VCaP (cell line): ENCODE results near the gene SZRD1.

Experiments
- H3K27ac ChIP-seq: fragments of 450-650 bp; 2 replicates; pipeline ENCODE4 v1.5.1; 2017
- TF ChIP-seq, protein P1 (sequence below): fragments of 450-650 bp; conservative IDR thresholded peaks from 2 replicates; pipeline ENCODE4 v1.5.1; 2017; ENCODE audit warnings: mild to moderate bottlenecking, moderate library complexity

The SZRD1 gene

DNA sequence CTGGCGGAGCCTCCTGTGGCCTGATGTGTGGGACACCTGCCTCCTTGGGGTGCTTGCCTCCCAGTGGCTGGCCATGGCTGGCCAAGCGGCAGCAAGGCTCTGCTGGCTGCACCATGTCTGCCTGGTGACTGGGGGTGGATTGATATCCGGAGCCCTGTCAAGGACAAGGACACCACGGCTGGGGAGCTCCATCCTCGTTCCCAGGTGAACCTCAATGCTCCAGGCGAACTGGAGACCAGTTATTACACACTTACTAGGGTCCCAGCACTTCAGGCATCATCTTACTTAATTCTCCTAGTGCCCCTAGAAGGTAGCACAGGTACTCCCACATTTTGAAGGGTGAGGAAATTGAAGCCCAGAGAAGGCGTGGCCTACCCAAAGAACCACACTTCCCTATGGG lies 55.0 kb downstream of the SZRD1 start:
- TF ChIP-seq, protein P1, sequence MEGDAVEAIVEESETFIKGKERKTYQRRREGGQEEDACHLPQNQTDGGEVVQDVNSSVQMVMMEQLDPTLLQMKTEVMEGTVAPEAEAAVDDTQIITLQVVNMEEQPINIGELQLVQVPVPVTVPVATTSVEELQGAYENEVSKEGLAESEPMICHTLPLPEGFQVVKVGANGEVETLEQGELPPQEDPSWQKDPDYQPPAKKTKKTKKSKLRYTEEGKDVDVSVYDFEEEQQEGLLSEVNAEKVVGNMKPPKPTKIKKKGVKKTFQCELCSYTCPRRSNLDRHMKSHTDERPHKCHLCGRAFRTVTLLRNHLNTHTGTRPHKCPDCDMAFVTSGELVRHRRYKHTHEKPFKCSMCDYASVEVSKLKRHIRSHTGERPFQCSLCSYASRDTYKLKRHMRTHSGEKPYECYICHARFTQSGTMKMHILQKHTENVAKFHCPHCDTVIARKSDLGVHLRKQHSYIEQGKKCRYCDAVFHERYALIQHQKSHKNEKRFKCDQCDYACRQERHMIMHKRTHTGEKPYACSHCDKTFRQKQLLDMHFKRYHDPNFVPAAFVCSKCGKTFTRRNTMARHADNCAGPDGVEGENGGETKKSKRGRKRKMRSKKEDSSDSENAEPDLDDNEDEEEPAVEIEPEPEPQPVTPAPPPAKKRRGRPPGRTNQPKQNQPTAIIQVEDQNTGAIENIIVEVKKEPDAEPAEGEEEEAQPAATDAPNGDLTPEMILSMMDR: no peak

GRCh38 chr1:16425125-16426025 lies 58.3 kb downstream of the SZRD1 start:
- TF ChIP-seq, protein P1: no peak
- no peak overlapping the region for H3K27ac ChIP-seq

More for the DNA sequence above, 55.0 kb downstream of the SZRD1 start:
- H3K27ac ChIP-seq: no peak overlapping the region

DNA sequence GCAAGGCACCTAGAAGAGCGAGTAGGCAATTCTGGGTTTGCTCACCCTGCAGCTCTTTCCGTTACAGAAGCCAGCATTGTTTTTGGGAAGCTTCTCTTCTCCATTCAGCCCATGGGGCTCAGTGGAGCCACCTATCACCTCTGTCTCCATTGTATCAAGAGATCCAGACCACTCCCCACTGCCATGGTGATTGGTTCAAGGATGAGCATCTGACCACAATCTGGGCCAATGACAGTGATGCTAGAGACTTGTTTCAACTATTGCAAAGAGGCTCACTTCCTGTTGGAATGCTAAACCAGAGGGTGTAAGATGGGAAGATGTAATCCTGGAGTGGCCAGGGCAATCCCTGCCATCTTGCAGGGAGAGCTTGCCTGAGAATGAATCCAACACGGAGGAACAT lies 63.6 kb downstream of the SZRD1 start:
- TF ChIP-seq, protein P1: no peak
- no peak overlapping the region for H3K27ac ChIP-seq

GRCh38 chr1:16433030-16433429 lies 66.0 kb downstream of the SZRD1 start:
- TF ChIP-seq, protein P1: no peak
- H3K27ac ChIP-seq: no peak overlapping the region

GRCh38 chr1:16434007-16434406 lies 67.0 kb downstream of the SZRD1 start:
- no peak overlapping the region for H3K27ac ChIP-seq
- TF ChIP-seq, protein P1: no peak

DNA sequence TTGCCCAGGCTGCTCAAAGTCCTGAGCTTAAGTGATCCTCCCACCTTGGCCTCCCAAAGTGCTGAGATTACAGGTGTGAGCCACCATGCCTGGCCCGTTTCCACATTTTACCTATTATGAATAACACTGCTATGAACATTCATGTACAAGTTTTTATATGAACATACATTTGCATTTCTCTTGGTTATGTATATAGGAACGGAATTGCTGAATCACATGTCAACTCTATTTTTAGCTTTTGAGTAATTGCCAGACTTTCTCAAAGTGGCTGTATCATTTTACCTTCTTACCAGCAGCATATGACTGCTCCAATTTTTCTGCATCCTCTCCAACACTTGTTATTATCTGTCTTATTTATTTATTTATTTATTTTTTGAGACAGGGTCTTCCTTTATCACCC lies 67.5 kb downstream of the SZRD1 start:
- TF ChIP-seq, protein P1: no peak
- no peak overlapping the region for H3K27ac ChIP-seq

GRCh38 chr1:16436946-16437474 lies 70.0 kb downstream of the SZRD1 start, which contains the start of gene SPATA21:
Gene SPATA21 (minus strand): TSS chr1:16437424. CDS start chr1:16431371, 6,053 bp downstream.
- TF ChIP-seq, protein P1: no peak
- H3K27ac ChIP-seq: no peak within 1 kb of the TSS
